SK-N-SH (cell line): ENCODE data around the gene IFT172. TPM values are rescaled to one million over a fixed set of nuclear protein-coding genes. Genes with fewer than 3 reads are reported as not detected.

Experiments
- CTCF ChIA-PET: fragments of 300-600, 350-600 bp; formaldehyde crosslinking; extraction: SDS; loops from one replicate; lab custom pipeline; 2021; lab: Yijun Ruan, JAX
- POLR2A ChIA-PET: fragments of 350-600 bp; sonication (Branson Sonifier 250); formaldehyde crosslinking; extraction: SDS; loops from one replicate; lab custom pipeline; 2020; ENCODE audit warnings: antibody characterized with exemption, inconsistent platforms; lab: Yijun Ruan, JAX
- DNase-seq: peaks from one replicate; pipeline ENCODE4 v3.0.0; 2012
- H2AFZ ChIP-seq: fragments of 200-600 bp; sonication (generic); 2 replicates; pipeline ENCODE4 v1.8.1; 2016; ENCODE audit warnings: antibody characterized with exemption, mild to moderate bottlenecking, low read depth
- H3F3A ChIP-seq: fragments of 200-600 bp; sonication (generic); replicated peaks from 2 replicates; pipeline ENCODE3; 2016; ENCODE audit warnings: antibody characterized with exemption, mild to moderate bottlenecking; ENCODE audit not compliant: insufficient read depth
- H3K27ac ChIP-seq, 2 experiments: fragments of 200-500 bp in 1 of 2; fragments of 200-600 bp in 1 of 2; sonication (Bioruptor generic) in 1 of 2; sonication (generic), shearing (Covaris generic) in 1 of 2; 2 replicates each; pipeline versions ENCODE4 v1.5.1 to v1.6.1; 2014 to 2016; ENCODE audit warnings: low read depth in 2 of 2, inconsistent platforms in 1 of 2, low read length in 1 of 2, mild to moderate bottlenecking in 1 of 2, mixed read lengths in 1 of 2
- H3K27me3 ChIP-seq: fragments of 200-600 bp; sonication (generic), shearing (Covaris generic); 2 replicates; pipeline ENCODE4 v1.6.1; 2016; ENCODE audit warnings: mixed run types; ENCODE audit not compliant: insufficient read depth
- H3K36me3 ChIP-seq, 2 experiments: fragments of 200-500 bp in 1 of 2; fragments of 200-600 bp in 1 of 2; sonication (Bioruptor generic) in 1 of 2; sonication (generic) in 1 of 2; replicated peaks in 1 of 2; 2 replicates each; pipeline versions ENCODE3 to v1.5.1; 2014 to 2016; ENCODE audit warnings: low read length in 1 of 2, mild to moderate bottlenecking in 1 of 2; ENCODE audit not compliant: insufficient read depth in 2 of 2, control insufficient read depth in 1 of 2
- H3K4me1 ChIP-seq, 2 experiments: fragments of 200-500 bp in 1 of 2; fragments of 200-600 bp in 1 of 2; sonication (Bioruptor generic) in 1 of 2; sonication (generic), shearing (Covaris generic) in 1 of 2; 2 replicates each; pipeline versions ENCODE4 v1.5.1 to v1.6.1; 2014 to 2016; ENCODE audit warnings: low read depth in 1 of 2, low read length in 1 of 2, mixed run types in 1 of 2; ENCODE audit not compliant: insufficient read depth in 2 of 2, control insufficient read depth in 1 of 2
- H3K4me2 ChIP-seq: fragments of 200-600 bp; sonication (generic), shearing (Covaris generic); 2 replicates; pipeline ENCODE4 v1.6.1; 2017; ENCODE audit warnings: mixed run types
- H3K4me3 ChIP-seq, 2 experiments: fragments of 200-500 bp in 1 of 2; fragments of 200-600 bp in 1 of 2; sonication (Bioruptor generic) in 1 of 2; sonication (generic), shearing (Covaris generic) in 1 of 2; 2 replicates each; pipeline versions ENCODE4 v1.5.1 to v1.8.1; 2014 to 2016; ENCODE audit warnings: low read depth in 2 of 2, inconsistent platforms in 1 of 2, low read length in 1 of 2, mild to moderate bottlenecking in 1 of 2, mixed read lengths in 1 of 2, moderate library complexity in 1 of 2
- H3K79me2 ChIP-seq: fragments of 200-600 bp; sonication (generic); 2 replicates; pipeline ENCODE4 v1.8.1; 2017; ENCODE audit warnings: mild to moderate bottlenecking; ENCODE audit not compliant: insufficient read depth
- H3K9ac ChIP-seq: fragments of 200-600 bp; sonication (generic); 2 replicates; pipeline ENCODE4 v1.6.1; 2017; ENCODE audit warnings: mixed run types
- H3K9me2 ChIP-seq: fragments of 200-600 bp; sonication (generic); 2 replicates; pipeline ENCODE4 v1.6.1; 2017; ENCODE audit warnings: mixed run types
- H3K9me3 ChIP-seq: fragments of 200-600 bp; sonication (generic); 2 replicates; pipeline ENCODE4 v1.6.1; 2017; ENCODE audit warnings: mixed run types, mild to moderate bottlenecking, moderate library complexity
- H4K20me1 ChIP-seq: fragments of 200-600 bp; sonication (generic); 2 replicates; pipeline ENCODE4 v1.6.1; 2017; ENCODE audit warnings: mild to moderate bottlenecking, mixed run types; ENCODE audit not compliant: insufficient read depth
- FOSL2 ChIP-seq: IDR thresholded peaks from 2 replicates; pipeline ENCODE4 v1.4.0; 2012; ENCODE audit warnings: low read depth, mild to moderate bottlenecking, moderate library complexity, borderline replicate concordance
- FOXJ3 ChIP-seq: sonication (generic); formaldehyde crosslinking; IDR thresholded peaks from 2 replicates; pipeline ENCODE4 v1.5.1; 2020; ENCODE audit warnings: mild to moderate bottlenecking, missing genetic modification reagents
- MXI1 ChIP-seq: IDR thresholded peaks from 2 replicates; pipeline ENCODE4 v1.6.1; 2012; ENCODE audit warnings: mild to moderate bottlenecking, low read depth, low read length, improper control_type of control experiment
- POLR2AphosphoS5 ChIP-seq: IDR thresholded peaks from 2 replicates; pipeline ENCODE4 v1.6.1; 2012; ENCODE audit warnings: low read depth, low read length
- RXRA ChIP-seq: IDR thresholded peaks from 2 replicates; pipeline ENCODE4 v1.4.0; 2012; ENCODE audit warnings: low read depth, mild to moderate bottlenecking, borderline replicate concordance
- TAF1 ChIP-seq: IDR thresholded peaks from 2 replicates; pipeline ENCODE4 v1.6.1; 2012; ENCODE audit warnings: low read depth, mild to moderate bottlenecking, low read length, moderate library complexity, borderline replicate concordance
- WGBS: methylation state at CpG from one replicate; pipeline ENCODE4 v1.1.6; 2017; ENCODE audit warnings: low lambda C conversion rate; 5-methylcytosine and 5-hydroxymethylcytosine counted together
- polyA plus RNA-seq, 3 experiments: library from polyadenylated mRNA; depleted of rRNA; stranded (reverse); fragments of >200 nt; gene quantifications; 2 replicates each; pipeline ENCODE4 v1.2.3, GENCODE V29; 2012
- TF ChIP-seq, protein P1 (sequence below): fragments of 200-600 bp; sonication (generic); IDR thresholded peaks from 2 replicates; pipeline ENCODE4 v1.6.1; 2017; ENCODE audit warnings: antibody characterized with exemption, mild to moderate bottlenecking, moderate library complexity

IFT172 gene
- polyA plus RNA-seq, 1 of the 3 experiments (the other 2 are of a cell fraction), result 31.3 TPM

GRCh38 chr2:27494944-27495554 lies 5.5 kb upstream of the IFT172 start, which contains the start of gene FNDC4:
TSS of gene FNDC4 (minus strand) at chr2:27495200. CDS start at chr2:27494679, 521 bp downstream.
- H3K36me3 ChIP-seq, result peaks cover 0 to 8% of the 10 kb centered on the region in 2 experiments
- H3K4me1 ChIP-seq, result peaks cover 7 to 10% of the 10 kb centered on the region in 2 experiments
- 1% methylated on average over 45 of the region's 70 CpGs for WGBS
- peak; percentile 94 for DNase-seq
- no peak for TF ChIP-seq FOSL2
- TF ChIP-seq POLR2AphosphoS5, result peak; percentile 46; the same call in 1 of the 2 replicates
- 0 out of 2 replicates have a peak, but pooled peaks have one; percentile 18 for TF ChIP-seq MXI1
- peak; percentile 43; the same call in 1 of the 2 replicates for TF ChIP-seq TAF1
- no peak for TF ChIP-seq FOXJ3 (CRISPR knock-in tag)
- ChIA-PET CTCF (interaction anchor here (0.8 to 2.6 kb wide), 5 partner anchors 10 to 192 kb away, joined by 3 to 13 read pairs (median 4); no protein-coding TSS in a partner anchor), POLR2A (interaction anchor here (1.0 to 1.5 kb wide), 3 partner anchors 85 to 423 kb away, joined by 3 to 6 read pairs (median 4); partner anchors contain the start of genes CCDC121, GPN1 and PPM1G)
- H3K9me2 ChIP-seq, result no peaks in the 10 kb centered on the region
- no peaks in the 10 kb centered on the region for H3K27me3 ChIP-seq
- no peaks in the 10 kb centered on the region for H4K20me1 ChIP-seq
- peaks cover 10% of the 10 kb centered on the region for H3F3A ChIP-seq
- peak within 1 kb of the TSS; percentile 100 for H2AFZ ChIP-seq
- peak within 1 kb of the TSS; percentile 81 to 85 for H3K4me3 ChIP-seq
- no peaks in the 10 kb centered on the region for H3K9me3 ChIP-seq
- peak within 1 kb of the TSS; percentile 81 for H3K9ac ChIP-seq
- H3K27ac ChIP-seq, result peak within 1 kb of the TSS in 1 of 2 experiments; percentile 53; a peak in 1 of 4 replicates
- H3K79me2 ChIP-seq, result no peaks in the 10 kb centered on the region
- peak within 1 kb of the TSS; percentile 94 for H3K4me2 ChIP-seq

- H4K20me1 ChIP-seq, result no peaks in the 10 kb centered on the region
- ChIA-PET POLR2A (interaction anchor here (1.0 to 1.5 kb wide), 3 partner anchors 85 to 422 kb away, joined by 3 to 6 read pairs (median 4); partner anchors contain the start of genes CCDC121, GPN1 and PPM1G), CTCF (interaction anchor here (0.8 to 2.6 kb wide), 5 partner anchors 10 to 191 kb away, joined by 3 to 13 read pairs (median 4); no protein-coding TSS in a partner anchor)
- peak overlapping the region; percentile 81 to 85 for H3K4me3 ChIP-seq
- peaks cover 10% of the 10 kb centered on the region for H3F3A ChIP-seq
- DNase-seq, result no peak
- H3K9ac ChIP-seq, result peak overlapping the region; percentile 81
- no peaks in the 10 kb centered on the region for H3K9me2 ChIP-seq
- no peak for TF ChIP-seq RXRA
- TF ChIP-seq, protein P1, sequence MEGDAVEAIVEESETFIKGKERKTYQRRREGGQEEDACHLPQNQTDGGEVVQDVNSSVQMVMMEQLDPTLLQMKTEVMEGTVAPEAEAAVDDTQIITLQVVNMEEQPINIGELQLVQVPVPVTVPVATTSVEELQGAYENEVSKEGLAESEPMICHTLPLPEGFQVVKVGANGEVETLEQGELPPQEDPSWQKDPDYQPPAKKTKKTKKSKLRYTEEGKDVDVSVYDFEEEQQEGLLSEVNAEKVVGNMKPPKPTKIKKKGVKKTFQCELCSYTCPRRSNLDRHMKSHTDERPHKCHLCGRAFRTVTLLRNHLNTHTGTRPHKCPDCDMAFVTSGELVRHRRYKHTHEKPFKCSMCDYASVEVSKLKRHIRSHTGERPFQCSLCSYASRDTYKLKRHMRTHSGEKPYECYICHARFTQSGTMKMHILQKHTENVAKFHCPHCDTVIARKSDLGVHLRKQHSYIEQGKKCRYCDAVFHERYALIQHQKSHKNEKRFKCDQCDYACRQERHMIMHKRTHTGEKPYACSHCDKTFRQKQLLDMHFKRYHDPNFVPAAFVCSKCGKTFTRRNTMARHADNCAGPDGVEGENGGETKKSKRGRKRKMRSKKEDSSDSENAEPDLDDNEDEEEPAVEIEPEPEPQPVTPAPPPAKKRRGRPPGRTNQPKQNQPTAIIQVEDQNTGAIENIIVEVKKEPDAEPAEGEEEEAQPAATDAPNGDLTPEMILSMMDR, result peak; percentile 19
- peaks cover 7 to 13% of the 10 kb centered on the region in 2 experiments for H3K4me1 ChIP-seq
- H2AFZ ChIP-seq, result peak overlapping the region; percentile 100
- H3K9me3 ChIP-seq, result no peaks in the 10 kb centered on the region
- H3K27ac ChIP-seq, result peak overlapping the region in 1 of 2 experiments; percentile 8; a peak in 1 of 4 replicates
- H3K79me2 ChIP-seq, result no peaks in the 10 kb centered on the region
- H3K27me3 ChIP-seq, result no peaks in the 10 kb centered on the region
- WGBS, result 50% methylated on average over 21 of the region's 35 CpGs
- peak overlapping the region; percentile 94 for H3K4me2 ChIP-seq
- peaks cover 0 to 8% of the 10 kb centered on the region in 2 experiments for H3K36me3 ChIP-seq
Measured at GRCh38 chr2:27494284-27494943, 4.9 kb upstream of the IFT172 start.
